B cell (primary cell): Measurements from ENCODE around the gene SLC2A10.

Experiments used
- EZH2 ChIP-seq: IDR thresholded peaks from 2 replicates; pipeline ENCODE4 v1.6.1; 2012; ENCODE audit warnings: borderline replicate concordance, low read depth, mild to moderate bottlenecking, moderate library complexity, low read length; ENCODE audit not compliant: insufficient read depth, poor library complexity, severe bottlenecking
- TF ChIP-seq, protein P1 (sequence below): fragments of 200-600 bp; IDR thresholded peaks from one replicate; pipeline ENCODE4 v1.8.0; 2022; ENCODE audit warnings: antibody characterized with exemption, mild to moderate bottlenecking

DNA sequence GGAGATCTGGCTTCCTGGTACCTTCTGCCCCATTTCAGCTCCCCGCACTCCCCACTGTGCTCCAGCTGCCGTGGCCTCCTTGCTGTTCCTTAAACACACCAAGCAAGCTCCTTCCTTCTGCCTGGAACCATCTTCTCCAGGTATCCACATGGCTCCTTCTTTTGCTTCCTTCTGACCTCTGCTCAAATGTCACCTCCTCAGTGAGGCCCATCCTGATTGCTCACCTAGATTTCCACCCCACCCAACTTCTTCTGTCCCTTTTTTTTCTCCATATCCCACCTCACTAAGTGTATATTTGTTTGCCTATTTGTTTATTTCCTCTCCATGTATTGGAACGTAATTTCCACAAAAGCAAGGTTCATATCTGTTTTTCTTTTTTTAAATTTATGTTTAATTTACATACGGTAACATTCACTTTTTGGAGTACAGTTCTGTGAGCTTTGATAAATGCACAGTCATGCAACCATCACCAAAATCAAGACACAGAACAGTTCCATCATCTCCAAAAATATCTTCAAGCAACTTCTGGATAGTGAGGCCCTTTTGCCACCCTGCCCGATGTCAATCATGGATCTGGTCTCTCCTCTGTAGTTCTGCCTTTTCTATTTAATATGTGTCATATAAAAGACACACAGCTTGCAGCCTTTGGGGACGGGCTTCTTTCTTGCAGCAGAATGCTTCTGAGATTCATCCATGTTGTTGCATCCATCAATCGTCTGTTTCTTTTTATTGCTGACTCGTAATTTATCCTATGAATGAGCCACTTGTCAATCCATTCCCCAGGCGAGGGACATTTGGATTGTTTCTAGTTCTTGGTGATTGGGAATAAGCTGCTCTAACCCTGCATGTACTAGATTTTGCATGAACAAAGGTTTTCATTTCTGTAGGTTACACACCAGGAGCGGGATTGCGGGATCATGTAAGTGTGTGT, 46.3 kb downstream of the SLC2A10 start:
- TF ChIP-seq, protein P1, sequence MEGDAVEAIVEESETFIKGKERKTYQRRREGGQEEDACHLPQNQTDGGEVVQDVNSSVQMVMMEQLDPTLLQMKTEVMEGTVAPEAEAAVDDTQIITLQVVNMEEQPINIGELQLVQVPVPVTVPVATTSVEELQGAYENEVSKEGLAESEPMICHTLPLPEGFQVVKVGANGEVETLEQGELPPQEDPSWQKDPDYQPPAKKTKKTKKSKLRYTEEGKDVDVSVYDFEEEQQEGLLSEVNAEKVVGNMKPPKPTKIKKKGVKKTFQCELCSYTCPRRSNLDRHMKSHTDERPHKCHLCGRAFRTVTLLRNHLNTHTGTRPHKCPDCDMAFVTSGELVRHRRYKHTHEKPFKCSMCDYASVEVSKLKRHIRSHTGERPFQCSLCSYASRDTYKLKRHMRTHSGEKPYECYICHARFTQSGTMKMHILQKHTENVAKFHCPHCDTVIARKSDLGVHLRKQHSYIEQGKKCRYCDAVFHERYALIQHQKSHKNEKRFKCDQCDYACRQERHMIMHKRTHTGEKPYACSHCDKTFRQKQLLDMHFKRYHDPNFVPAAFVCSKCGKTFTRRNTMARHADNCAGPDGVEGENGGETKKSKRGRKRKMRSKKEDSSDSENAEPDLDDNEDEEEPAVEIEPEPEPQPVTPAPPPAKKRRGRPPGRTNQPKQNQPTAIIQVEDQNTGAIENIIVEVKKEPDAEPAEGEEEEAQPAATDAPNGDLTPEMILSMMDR: no peak
- TF ChIP-seq EZH2: no peak
